SK-N-SH treated with all-trans-retinoic acid at 6 μM for 48 hours (cell line): ENCODE data around the gene MKKS.

ENCODE experiments used
- ATAC-seq: fragments of 200-7000 bp; cut with Tn5 transposase; 3 replicates; pipeline ENCODE4 v1.9.1; 2020; ENCODE audit warnings: mild to moderate bottlenecking, moderate library complexity
- ARNTL ChIP-seq: fragments of 450-650 bp; formaldehyde crosslinking; IDR thresholded peaks from 2 replicates; pipeline ENCODE4 v1.5.0; 2020; ENCODE audit warnings: low read depth, mild to moderate bottlenecking, moderate library complexity, borderline replicate concordance
- BACH2 ChIP-seq: fragments of 250-450 bp; sonication (Bioruptor Pico); IDR thresholded peaks from 2 replicates; pipeline ENCODE4 v1.9.0; 2021; ENCODE audit warnings: mild to moderate bottlenecking, borderline replicate concordance
- CREB5 ChIP-seq: fragments of 250-450 bp; sonication (Bioruptor Pico); IDR thresholded peaks from 2 replicates; pipeline ENCODE4 v1.5.1; 2020; ENCODE audit warnings: low read depth, mild to moderate bottlenecking, moderate library complexity
- CSDC2 ChIP-seq: fragments of 250-450 bp; sonication (Bioruptor Pico); IDR thresholded peaks from 2 replicates; pipeline ENCODE4 v1.5.0; 2020; ENCODE audit warnings: mild to moderate bottlenecking, moderate library complexity
- CSRNP3 ChIP-seq: fragments of 250-450 bp; sonication (Bioruptor Pico); IDR thresholded peaks from 2 replicates; pipeline ENCODE4 v1.5.1; 2021; ENCODE audit warnings: mild to moderate bottlenecking, moderate library complexity
- ESRRG ChIP-seq: fragments of 250-450 bp; sonication (Bioruptor Pico); IDR thresholded peaks from 2 replicates; pipeline ENCODE4 v1.6.1; 2021; ENCODE audit warnings: mild to moderate bottlenecking
- GLIS3 ChIP-seq: fragments of 250-450 bp; sonication (Bioruptor Pico); IDR thresholded peaks from 2 replicates; pipeline ENCODE4 v1.5.0; 2020; ENCODE audit warnings: mild to moderate bottlenecking, moderate library complexity
- ISL1 ChIP-seq: fragments of 250-450 bp; sonication (Bioruptor Pico); IDR thresholded peaks from 2 replicates; pipeline ENCODE4 v2.1.2; 2022; ENCODE audit warnings: mild to moderate bottlenecking, moderate library complexity
- OSR1 ChIP-seq: fragments of 250-450 bp; sonication (Bioruptor Pico); IDR thresholded peaks from 2 replicates; pipeline ENCODE4 v1.8.0; 2022; ENCODE audit warnings: moderate library complexity, mild to moderate bottlenecking, inconsistent platforms
- PATZ1 ChIP-seq: fragments of 250-450 bp; sonication (Bioruptor Pico); IDR thresholded peaks from 2 replicates; pipeline ENCODE4 v1.8.0; 2020; ENCODE audit warnings: mild to moderate bottlenecking, moderate library complexity, borderline replicate concordance
- POU6F1 ChIP-seq: fragments of 250-450 bp; sonication (Bioruptor Pico); IDR thresholded peaks from 2 replicates; pipeline ENCODE4 v1.8.0; 2021; ENCODE audit warnings: low read depth, mild to moderate bottlenecking, moderate library complexity, borderline replicate concordance
- PPARA ChIP-seq: fragments of 250-450 bp; sonication (Bioruptor Pico); IDR thresholded peaks from 2 replicates; pipeline ENCODE4 v1.5.0; 2020; ENCODE audit warnings: mild to moderate bottlenecking, borderline replicate concordance
- RARB ChIP-seq: fragments of 250-450 bp; sonication (Bioruptor Pico); IDR thresholded peaks from 2 replicates; pipeline ENCODE4 v1.8.0; 2021; ENCODE audit warnings: mild to moderate bottlenecking, moderate library complexity
- TCF4 ChIP-seq: fragments of 250-450 bp; sonication (Bioruptor Pico); IDR thresholded peaks from 2 replicates; pipeline ENCODE4 v1.8.0; 2021; ENCODE audit warnings: mild to moderate bottlenecking, moderate library complexity, borderline replicate concordance
- TOX ChIP-seq: fragments of 250-450 bp; sonication (Bioruptor Pico); IDR thresholded peaks from 2 replicates; pipeline ENCODE4 v1.8.0; 2021; ENCODE audit warnings: mild to moderate bottlenecking, moderate library complexity, borderline replicate concordance
- TSHZ2 ChIP-seq: fragments of 250-450 bp; sonication (Bioruptor Pico); IDR thresholded peaks from 2 replicates; pipeline ENCODE4 v1.5.0; 2020; ENCODE audit warnings: mild to moderate bottlenecking, moderate library complexity
- ZC3H10 ChIP-seq: fragments of 250-450 bp; sonication (Bioruptor Pico); IDR thresholded peaks from 2 replicates; pipeline ENCODE4 v1.5.1; 2021; ENCODE audit warnings: mild to moderate bottlenecking, moderate library complexity
- ZFP3 ChIP-seq: fragments of 250-450 bp; sonication (Bioruptor Pico); IDR thresholded peaks from 2 replicates; pipeline ENCODE4 v1.5.0; 2020; ENCODE audit warnings: mild to moderate bottlenecking, moderate library complexity
- ZFP30 ChIP-seq: fragments of 450-650 bp; formaldehyde crosslinking; IDR thresholded peaks from 2 replicates; pipeline ENCODE4 v1.5.0; 2022; ENCODE audit warnings: mild to moderate bottlenecking, moderate library complexity
- ZNF565 ChIP-seq: fragments of 450-650 bp; formaldehyde crosslinking; conservative IDR thresholded peaks from 2 replicates; pipeline ENCODE4 v1.5.0; 2020; ENCODE audit warnings: low read depth, mild to moderate bottlenecking, moderate library complexity
- ZNF70 ChIP-seq: fragments of 450-650 bp; formaldehyde crosslinking; IDR thresholded peaks from 2 replicates; pipeline ENCODE4 v1.5.0; 2020; ENCODE audit warnings: mild to moderate bottlenecking, moderate library complexity
- ZNF8 ChIP-seq: fragments of 450-650 bp; formaldehyde crosslinking; IDR thresholded peaks from 2 replicates; pipeline ENCODE4 v1.5.0; 2020; ENCODE audit warnings: mild to moderate bottlenecking, moderate library complexity

The MKKS gene

GRCh38 chr20:10366898-10367692 is 66.9 kb downstream of the MKKS start:
- ATAC-seq, result no peak

GRCh38 chr20:10362674-10363073 is 71.3 kb downstream of the MKKS start:
- no peak for ATAC-seq
- TF ChIP-seq ESRRG (no peak), BACH2 (CRISPR knock-in tag) (no peak), TOX (CRISPR knock-in tag) (no peak), PPARA (CRISPR knock-in tag) (no peak), CSRNP3 (CRISPR knock-in tag) (no peak), ARNTL (CRISPR knock-in tag) (no peak), ZFP30 (CRISPR knock-in tag) (no peak), ZNF565 (CRISPR knock-in tag) (no peak), ISL1 (no peak), ZC3H10 (CRISPR knock-in tag) (no peak), ZNF70 (no peak), RARB (CRISPR knock-in tag) (no peak), POU6F1 (CRISPR knock-in tag) (no peak), GLIS3 (CRISPR knock-in tag) (no peak), CSDC2 (CRISPR knock-in tag) (no peak), TCF4 (CRISPR knock-in tag) (no peak), PATZ1 (CRISPR knock-in tag) (no peak), OSR1 (no peak), TSHZ2 (CRISPR knock-in tag) (no peak), ZNF8 (CRISPR knock-in tag) (no peak)

More at GRCh38 chr20:10366898-10367692, 66.9 kb downstream of the MKKS start:
- TF ChIP-seq RARB (CRISPR knock-in tag) (no peak), ZFP3 (CRISPR knock-in tag) (no peak)
- TF ChIP-seq, all 23 proteins: peak for 0

GRCh38 chr20:10360878-10361277 is 73.1 kb downstream of the MKKS start:
- TF ChIP-seq ISL1 (0 out of 2 replicates have a peak, but pooled peaks have one; percentile 9), ARNTL (CRISPR knock-in tag) (no peak), PPARA (CRISPR knock-in tag) (no peak), ZNF8 (CRISPR knock-in tag) (no peak), RARB (CRISPR knock-in tag) (no peak)
- ATAC-seq, result no peak

- no peak for ATAC-seq
- TF ChIP-seq OSR1, result no peak
- TF ChIP-seq ISL1, result no peak
- TF ChIP-seq ZNF8 (CRISPR knock-in tag), result no peak
- no peak for TF ChIP-seq CREB5 (CRISPR knock-in tag)
- no peak for TF ChIP-seq PPARA (CRISPR knock-in tag)
- TF ChIP-seq CSRNP3 (CRISPR knock-in tag), result no peak
- no peak for TF ChIP-seq TOX (CRISPR knock-in tag)
- TF ChIP-seq BACH2 (CRISPR knock-in tag), result no peak
- TF ChIP-seq CSDC2 (CRISPR knock-in tag), result no peak
- TF ChIP-seq ZC3H10 (CRISPR knock-in tag), result no peak
- no peak for TF ChIP-seq ZNF565 (CRISPR knock-in tag)
- no peak for TF ChIP-seq PATZ1 (CRISPR knock-in tag)
Measured at GRCh38 chr20:10359621-10360040, 74.4 kb downstream of the MKKS start.
